Erythroblast (primary cell): Measurements from ENCODE around the gene HAGHL.

Experiments
- GATA1 ChIP-seq: IDR thresholded peaks from 2 replicates; pipeline ENCODE4 v1.6.1; 2011; ENCODE audit warnings: low read depth, mild to moderate bottlenecking, control low read depth, low read length, moderate library complexity
- POLR2A ChIP-seq: IDR thresholded peaks from 2 replicates; pipeline ENCODE4 v1.6.1; 2011; ENCODE audit warnings: mild to moderate bottlenecking, low read length

DNA sequence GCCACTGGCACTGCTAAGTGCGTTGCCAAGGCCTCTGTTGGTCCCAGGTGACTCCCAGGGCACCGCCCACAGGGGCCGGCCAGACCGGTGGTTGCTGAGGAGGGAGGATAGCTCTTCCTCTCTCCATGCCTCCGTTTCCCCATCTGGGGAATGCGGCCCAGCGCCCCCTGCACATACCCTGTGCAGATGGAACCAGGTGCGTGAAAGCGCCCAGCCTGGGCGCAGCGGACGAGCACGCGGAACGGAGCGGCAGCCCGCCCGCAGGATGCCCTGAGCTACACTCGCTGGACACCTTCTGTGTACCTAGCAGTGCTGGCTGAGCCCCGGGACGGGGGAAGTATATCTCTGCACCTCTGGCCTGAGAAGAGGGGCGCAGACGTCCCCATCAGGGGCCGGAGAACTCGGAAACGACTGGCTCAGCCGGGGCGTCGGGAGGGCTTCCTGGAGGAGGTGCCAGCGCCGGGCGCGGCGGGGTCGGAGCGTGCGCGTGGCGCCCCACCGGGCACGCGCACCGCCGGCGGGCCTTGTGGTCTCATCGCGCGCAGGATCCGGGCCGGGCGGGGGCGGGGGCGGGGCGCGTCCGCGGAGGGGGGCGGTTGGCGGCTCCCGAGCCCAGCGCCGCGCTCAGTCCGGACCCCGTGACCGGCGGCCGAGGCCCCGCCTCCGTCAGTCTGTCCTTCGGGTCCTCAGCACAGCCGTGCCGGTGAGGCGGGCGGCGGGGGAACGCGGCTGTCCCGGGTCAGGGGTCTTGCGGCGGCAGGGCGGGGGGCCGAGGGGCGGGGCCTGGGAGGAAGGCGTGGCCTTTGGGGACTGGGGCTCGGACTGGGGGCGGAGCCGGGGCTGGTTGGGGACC, at the start of gene HAGHL, which contains the start of gene CCDC78:
- TF ChIP-seq POLR2A (no peak), GATA1 (no peak)
